PFSK-1 (cell line): ENCODE measurements around the gene PTPRN2.

Experiments
- FOXP2 ChIP-seq: optimal IDR thresholded peaks from 2 replicates; pipeline ENCODE3; 2011; ENCODE audit warnings: borderline replicate concordance, control low read depth, inconsistent platforms; ENCODE audit not compliant: insufficient read depth; ENCODE audit errors: extremely low read length, extremely low read depth
- POLR2AphosphoS5 ChIP-seq: IDR thresholded peaks from 2 replicates; pipeline ENCODE4 v1.6.1; 2012; ENCODE audit warnings: low read depth, mild to moderate bottlenecking, control low read depth, low read length, moderate library complexity
- SIN3A ChIP-seq: IDR thresholded peaks from 2 replicates; pipeline ENCODE4 v1.6.1; 2012; ENCODE audit warnings: mild to moderate bottlenecking, low read length, moderate library complexity, borderline replicate concordance; ENCODE audit not compliant: insufficient read depth
- TAF1 ChIP-seq: IDR thresholded peaks from 2 replicates; pipeline ENCODE4 v1.6.1; 2012; ENCODE audit warnings: low read length, control low read depth, borderline replicate concordance; ENCODE audit not compliant: insufficient read depth
- TF ChIP-seq, protein P1 (sequence below), 2 experiments: IDR thresholded peaks; 2 replicates each; pipeline versions ENCODE4 v1.6.1 to v1.8.0; 2011 to 2012; ENCODE audit warnings: low read depth in 2 of 2, low read length in 2 of 2, control low read depth in 1 of 2, inconsistent platforms in 1 of 2, mild to moderate bottlenecking in 1 of 2, moderate library complexity in 1 of 2; ENCODE audit not compliant: insufficient read depth in 1 of 2

DNA sequence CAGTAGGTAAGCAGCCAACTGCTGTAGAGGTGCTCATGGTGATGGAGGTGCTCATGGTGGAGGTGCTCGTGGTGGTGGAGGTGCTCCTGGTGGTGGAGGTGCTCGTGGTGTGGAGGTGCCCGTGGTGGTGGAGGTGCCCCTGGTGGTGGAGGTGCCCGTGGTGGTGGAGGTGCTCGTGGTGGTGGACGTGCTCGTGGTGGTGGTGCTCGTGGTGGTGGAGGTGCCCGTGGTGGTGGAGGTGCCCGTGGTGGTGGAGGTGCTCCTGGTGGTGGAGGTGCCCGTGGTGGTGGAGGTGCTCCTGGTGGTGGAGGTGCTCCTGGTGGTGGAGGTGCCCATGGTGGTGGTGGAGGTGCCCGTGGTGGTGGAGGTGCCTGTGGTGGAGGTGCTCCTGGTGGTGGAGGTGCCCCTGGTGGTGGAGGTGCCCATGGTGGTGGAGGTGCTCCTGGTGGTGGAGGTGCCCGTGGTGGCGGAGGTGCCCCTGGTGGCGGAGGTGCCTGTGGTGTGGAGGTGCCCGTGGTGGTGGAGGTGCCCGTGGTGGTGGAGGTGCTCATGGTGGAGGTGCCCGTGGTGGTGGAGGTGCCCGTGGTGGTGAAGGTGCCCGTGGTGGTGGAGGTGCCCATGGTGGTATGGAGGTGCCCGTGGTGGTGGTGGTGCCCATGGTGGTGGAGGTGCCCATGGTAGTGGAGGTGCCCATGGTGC, 517.3 kb downstream of the PTPRN2 start:
- TF ChIP-seq POLR2AphosphoS5 = no peak
- no peak for TF ChIP-seq SIN3A
- no peak for TF ChIP-seq TAF1
- TF ChIP-seq, protein P1, sequence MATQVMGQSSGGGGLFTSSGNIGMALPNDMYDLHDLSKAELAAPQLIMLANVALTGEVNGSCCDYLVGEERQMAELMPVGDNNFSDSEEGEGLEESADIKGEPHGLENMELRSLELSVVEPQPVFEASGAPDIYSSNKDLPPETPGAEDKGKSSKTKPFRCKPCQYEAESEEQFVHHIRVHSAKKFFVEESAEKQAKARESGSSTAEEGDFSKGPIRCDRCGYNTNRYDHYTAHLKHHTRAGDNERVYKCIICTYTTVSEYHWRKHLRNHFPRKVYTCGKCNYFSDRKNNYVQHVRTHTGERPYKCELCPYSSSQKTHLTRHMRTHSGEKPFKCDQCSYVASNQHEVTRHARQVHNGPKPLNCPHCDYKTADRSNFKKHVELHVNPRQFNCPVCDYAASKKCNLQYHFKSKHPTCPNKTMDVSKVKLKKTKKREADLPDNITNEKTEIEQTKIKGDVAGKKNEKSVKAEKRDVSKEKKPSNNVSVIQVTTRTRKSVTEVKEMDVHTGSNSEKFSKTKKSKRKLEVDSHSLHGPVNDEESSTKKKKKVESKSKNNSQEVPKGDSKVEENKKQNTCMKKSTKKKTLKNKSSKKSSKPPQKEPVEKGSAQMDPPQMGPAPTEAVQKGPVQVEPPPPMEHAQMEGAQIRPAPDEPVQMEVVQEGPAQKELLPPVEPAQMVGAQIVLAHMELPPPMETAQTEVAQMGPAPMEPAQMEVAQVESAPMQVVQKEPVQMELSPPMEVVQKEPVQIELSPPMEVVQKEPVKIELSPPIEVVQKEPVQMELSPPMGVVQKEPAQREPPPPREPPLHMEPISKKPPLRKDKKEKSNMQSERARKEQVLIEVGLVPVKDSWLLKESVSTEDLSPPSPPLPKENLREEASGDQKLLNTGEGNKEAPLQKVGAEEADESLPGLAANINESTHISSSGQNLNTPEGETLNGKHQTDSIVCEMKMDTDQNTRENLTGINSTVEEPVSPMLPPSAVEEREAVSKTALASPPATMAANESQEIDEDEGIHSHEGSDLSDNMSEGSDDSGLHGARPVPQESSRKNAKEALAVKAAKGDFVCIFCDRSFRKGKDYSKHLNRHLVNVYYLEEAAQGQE (IDR thresholded peaks at IDR 0.05; ENCODE audit: insufficient read depth in 1 of 2, low read depth in 2 of 2, low read length in 2 of 2) = no peak
- TF ChIP-seq FOXP2 = no peak
